Parathyroid adenoma (tissue), 2 donors: Measurements from ENCODE around the gene RASA4B.
"Not testable (repeated sequence)": the region's sequence is repeated elsewhere in the genome, so short reads cannot be mapped to it uniquely, and the experiment has no call there.

Experiments used
- H2AFZ ChIP-seq: fragments of 300-600 bp; sonication (generic); one replicate; pipeline ENCODE4 v1.7.0; 2017; ENCODE audit warnings: antibody characterized with exemption, mild to moderate bottlenecking
- H3K27ac ChIP-seq: fragments of 300-600 bp; sonication (generic); one replicate; pipeline ENCODE4 v1.7.0; 2017
- H3K27me3 ChIP-seq: fragments of 300-600 bp; sonication (generic); one replicate; pipeline ENCODE4 v1.7.0; 2017; ENCODE audit warnings: low read length; ENCODE audit not compliant: control insufficient read depth, insufficient read depth
- H3K36me3 ChIP-seq: fragments of 300-600 bp; sonication (generic); one replicate; pipeline ENCODE4 v1.7.0; 2017; ENCODE audit warnings: low read length; ENCODE audit not compliant: control insufficient read depth, insufficient read depth
- H3K4me1 ChIP-seq: fragments of 300-600 bp; sonication (generic); one replicate; pipeline ENCODE4 v1.7.0; 2017; ENCODE audit warnings: control low read depth
- H3K4me2 ChIP-seq: fragments of 300-600 bp; sonication (generic); one replicate; pipeline ENCODE4 v1.7.0; 2017; ENCODE audit warnings: low read length
- H3K4me3 ChIP-seq: fragments of 300-600 bp; sonication (generic); one replicate; pipeline ENCODE4 v1.7.0; 2017; ENCODE audit warnings: low read depth, low read length
- H3K79me2 ChIP-seq: fragments of 300-600 bp; sonication (generic); one replicate; pipeline ENCODE4 v1.7.0; 2017; ENCODE audit warnings: control low read depth
- H3K9ac ChIP-seq: fragments of 300-600 bp; sonication (generic); one replicate; pipeline ENCODE4 v1.7.0; 2017; ENCODE audit warnings: mild to moderate bottlenecking
- H3K9me3 ChIP-seq: fragments of 300-600 bp; sonication (generic); one replicate; pipeline ENCODE4 v1.7.0; 2017; ENCODE audit warnings: low read length; ENCODE audit not compliant: control insufficient read depth
- donor health status: primary hyperparathyroidism.

RASA4B gene

GRCh38 chr7:102531583-102531982 is 14.0 kb upstream of the RASA4B start:
- H2AFZ ChIP-seq, H3K36me3 ChIP-seq, H3K9ac ChIP-seq, H3K4me2 ChIP-seq, H3K9me3 ChIP-seq, H3K4me1 ChIP-seq, H3K27ac ChIP-seq, H3K27me3 ChIP-seq, H3K79me2 ChIP-seq, H3K4me3 ChIP-seq: not testable (repeated sequence)

- not testable (repeated sequence) for H3K9ac ChIP-seq, H3K36me3 ChIP-seq, H3K27ac ChIP-seq, H3K79me2 ChIP-seq, H3K9me3 ChIP-seq, H3K4me1 ChIP-seq, H3K27me3 ChIP-seq, H2AFZ ChIP-seq, H3K4me3 ChIP-seq, H3K4me2 ChIP-seq
Observed at GRCh38 chr7:102527822-102528793, 10.5 kb upstream of the RASA4B start.

DNA sequence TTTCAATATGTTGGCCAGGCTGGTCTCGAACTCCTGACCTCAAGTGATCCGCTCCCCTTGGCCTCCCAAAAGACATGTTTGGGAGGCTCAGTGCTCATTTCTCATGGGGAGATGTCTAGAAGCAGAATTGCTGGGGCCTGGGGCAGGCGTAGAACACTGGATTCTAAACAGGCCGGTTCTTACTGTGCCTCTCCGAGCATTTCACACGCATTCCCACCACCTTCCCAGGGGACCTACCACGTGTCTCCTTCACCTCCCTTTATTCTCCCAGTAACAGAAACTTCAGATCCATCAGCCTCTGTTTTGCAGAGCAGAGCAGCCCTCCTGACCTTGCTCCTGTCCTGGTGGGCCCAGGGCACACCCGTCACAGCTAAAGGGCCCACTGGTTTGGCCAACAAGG is 9.6 kb upstream of the RASA4B start:
- not testable (repeated sequence) for H3K4me3 ChIP-seq, H3K79me2 ChIP-seq, H3K27me3 ChIP-seq, H3K9ac ChIP-seq, H3K36me3 ChIP-seq, H3K4me1 ChIP-seq, H2AFZ ChIP-seq, H3K27ac ChIP-seq, H3K4me2 ChIP-seq, H3K9me3 ChIP-seq

- H3K36me3 ChIP-seq, H3K9me3 ChIP-seq, H3K27me3 ChIP-seq, H3K27ac ChIP-seq, H3K9ac ChIP-seq, H2AFZ ChIP-seq, H3K79me2 ChIP-seq, H3K4me1 ChIP-seq, H3K4me2 ChIP-seq, H3K4me3 ChIP-seq: not testable (repeated sequence)
Observed at GRCh38 chr7:102524803-102525202, 7.2 kb upstream of the RASA4B start.

DNA sequence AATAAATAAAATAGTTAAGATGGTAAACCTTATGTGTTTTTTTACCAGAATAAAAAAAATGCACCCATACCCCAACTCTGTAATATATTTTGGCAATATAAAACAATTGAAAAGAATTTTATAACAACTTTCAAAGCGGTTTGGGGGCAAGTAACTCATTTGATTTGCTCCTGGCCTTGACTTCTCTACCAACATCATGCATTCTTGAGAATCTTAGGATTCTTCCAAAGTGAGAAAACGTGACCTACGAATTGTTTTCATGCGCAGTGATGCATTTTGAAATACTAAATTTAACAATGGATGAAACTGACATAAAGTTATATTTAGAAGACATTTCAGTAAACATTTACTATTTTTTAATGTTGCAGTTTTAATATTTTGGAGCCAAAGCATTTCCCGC is 3.2 kb upstream of the RASA4B start:
- not testable (repeated sequence) for H3K9me3 ChIP-seq, H3K27me3 ChIP-seq, H3K79me2 ChIP-seq

GRCh38 chr7:102516951-102517350 is 626 bp downstream of the RASA4B start:
- H3K9me3 ChIP-seq, result not testable (repeated sequence)

More for the DNA sequence above, 3.2 kb upstream of the RASA4B start:
- not testable (repeated sequence) for H3K4me1 ChIP-seq, H3K9ac ChIP-seq, H3K36me3 ChIP-seq, H2AFZ ChIP-seq, H3K4me2 ChIP-seq, H3K27ac ChIP-seq, H3K4me3 ChIP-seq

GRCh38 chr7:102515889-102516288 is 1.7 kb downstream of the RASA4B start:
- not testable (repeated sequence) for H3K9me3 ChIP-seq, H3K79me2 ChIP-seq, H2AFZ ChIP-seq, H3K27ac ChIP-seq, H3K4me2 ChIP-seq, H3K9ac ChIP-seq, H3K4me3 ChIP-seq, H3K36me3 ChIP-seq, H3K4me1 ChIP-seq, H3K27me3 ChIP-seq

More at GRCh38 chr7:102516951-102517350, 626 bp downstream of the RASA4B start:
- H2AFZ ChIP-seq, H3K4me3 ChIP-seq, H3K27me3 ChIP-seq, H3K79me2 ChIP-seq, H3K4me1 ChIP-seq, H3K27ac ChIP-seq, H3K9ac ChIP-seq, H3K36me3 ChIP-seq, H3K4me2 ChIP-seq: not testable (repeated sequence)

GRCh38 chr7:102514881-102515721 is 2.5 kb downstream of the RASA4B start:
- not testable (repeated sequence) for H3K4me3 ChIP-seq, H3K27ac ChIP-seq, H2AFZ ChIP-seq, H3K79me2 ChIP-seq, H3K4me2 ChIP-seq, H3K27me3 ChIP-seq, H3K9ac ChIP-seq, H3K36me3 ChIP-seq, H3K9me3 ChIP-seq, H3K4me1 ChIP-seq

DNA sequence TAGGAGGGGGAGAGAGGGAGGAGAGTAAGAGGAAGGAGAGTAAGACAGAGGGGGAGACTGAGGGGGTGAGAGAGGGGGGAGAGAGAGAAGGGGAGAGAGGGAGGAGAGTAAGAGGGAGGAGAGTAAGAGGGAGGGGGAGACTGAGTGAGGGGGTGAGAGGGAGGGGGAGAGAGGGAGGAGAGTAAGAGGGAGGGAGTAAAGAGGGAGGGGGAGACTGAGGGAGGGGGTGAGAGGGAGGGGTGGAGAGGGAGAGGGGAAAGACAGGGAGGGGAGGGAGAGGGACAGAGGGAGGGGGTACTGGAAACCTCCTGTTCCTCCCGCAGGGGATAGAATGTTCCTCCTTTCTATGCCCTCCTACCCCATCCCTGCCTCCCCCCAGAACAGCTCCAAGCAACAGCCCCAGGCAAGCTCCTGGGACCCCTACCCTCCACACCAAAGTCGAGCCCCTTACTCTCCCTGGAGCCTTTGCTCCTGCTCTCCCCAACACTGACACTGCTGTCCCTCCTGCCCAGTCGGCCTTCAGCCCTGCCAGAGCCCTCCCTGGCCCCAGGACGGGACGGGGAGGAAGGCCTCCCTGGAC is 4.8 kb downstream of the RASA4B start:
- not testable (repeated sequence) for H3K4me3 ChIP-seq, H2AFZ ChIP-seq, H3K36me3 ChIP-seq, H3K9ac ChIP-seq, H3K27me3 ChIP-seq, H3K79me2 ChIP-seq, H3K4me2 ChIP-seq, H3K9me3 ChIP-seq, H3K4me1 ChIP-seq
- H3K27ac ChIP-seq, result peak overlapping the region; percentile 60

DNA sequence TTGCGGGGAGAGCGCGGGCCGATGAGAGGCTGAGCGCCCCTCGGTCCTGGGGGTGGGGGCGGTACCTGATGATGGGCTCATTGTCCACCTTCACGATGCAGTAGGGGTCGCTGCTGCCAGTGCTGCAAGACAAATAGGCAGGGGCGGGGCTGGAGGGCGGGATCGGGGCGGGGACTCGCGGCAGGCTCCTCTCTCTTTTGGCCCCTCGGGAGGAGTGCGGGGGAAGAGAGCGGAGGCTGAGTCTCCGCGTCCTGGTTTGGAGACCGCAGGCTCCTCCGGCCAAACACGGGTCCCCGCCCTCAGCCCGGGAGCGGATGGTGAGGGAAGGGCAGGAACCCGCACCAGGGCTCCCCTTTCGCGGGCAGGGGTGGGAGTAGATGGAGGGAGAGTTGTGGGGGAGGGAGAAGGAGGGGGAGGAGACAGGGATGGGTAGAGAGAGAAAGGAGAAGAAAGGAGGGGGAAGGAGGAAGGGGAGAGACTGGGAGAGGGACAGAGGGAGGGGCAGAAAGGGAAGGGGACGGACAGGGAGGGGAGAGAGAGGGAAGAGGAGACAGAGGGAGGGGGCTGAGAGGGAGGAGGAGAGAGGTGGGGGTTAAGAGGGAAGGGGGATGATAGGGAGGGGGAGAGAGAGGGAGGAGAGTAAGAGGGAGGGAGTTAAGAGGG is 5.6 kb downstream of the RASA4B start:
- H3K4me1 ChIP-seq, result not testable (repeated sequence)

More for the DNA sequence above, 5.6 kb downstream of the RASA4B start:
- H3K4me3 ChIP-seq, H3K4me2 ChIP-seq, H2AFZ ChIP-seq, H3K79me2 ChIP-seq, H3K36me3 ChIP-seq, H3K27ac ChIP-seq, H3K27me3 ChIP-seq, H3K9ac ChIP-seq, H3K9me3 ChIP-seq: not testable (repeated sequence)
